ENCODE measurements around the gene MARCHF3.
"Not testable (repeated sequence)": the region's sequence is repeated elsewhere in the genome, so short reads cannot be mapped to it uniquely, and the experiment has no call there.

DNA sequence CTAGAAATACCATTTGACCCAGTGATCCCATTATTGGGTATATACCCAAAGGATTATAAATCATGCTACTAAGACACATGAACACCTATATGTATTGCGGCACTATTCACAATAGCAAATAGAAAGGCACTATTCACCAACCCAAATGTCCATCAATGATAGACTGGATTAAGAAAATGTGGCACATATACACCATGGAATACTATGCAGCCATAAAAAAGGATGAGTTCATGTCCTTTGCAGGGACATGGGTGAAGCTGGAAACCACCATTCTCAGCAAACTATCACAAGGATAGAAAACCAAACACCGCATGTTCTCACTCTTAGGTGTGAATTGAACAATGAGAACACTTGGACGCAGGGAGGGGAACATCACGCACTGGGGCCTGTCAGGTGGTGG lies 13.6 kb downstream of the MARCHF3 start:
- TF ChIP-seq, protein P1, sequence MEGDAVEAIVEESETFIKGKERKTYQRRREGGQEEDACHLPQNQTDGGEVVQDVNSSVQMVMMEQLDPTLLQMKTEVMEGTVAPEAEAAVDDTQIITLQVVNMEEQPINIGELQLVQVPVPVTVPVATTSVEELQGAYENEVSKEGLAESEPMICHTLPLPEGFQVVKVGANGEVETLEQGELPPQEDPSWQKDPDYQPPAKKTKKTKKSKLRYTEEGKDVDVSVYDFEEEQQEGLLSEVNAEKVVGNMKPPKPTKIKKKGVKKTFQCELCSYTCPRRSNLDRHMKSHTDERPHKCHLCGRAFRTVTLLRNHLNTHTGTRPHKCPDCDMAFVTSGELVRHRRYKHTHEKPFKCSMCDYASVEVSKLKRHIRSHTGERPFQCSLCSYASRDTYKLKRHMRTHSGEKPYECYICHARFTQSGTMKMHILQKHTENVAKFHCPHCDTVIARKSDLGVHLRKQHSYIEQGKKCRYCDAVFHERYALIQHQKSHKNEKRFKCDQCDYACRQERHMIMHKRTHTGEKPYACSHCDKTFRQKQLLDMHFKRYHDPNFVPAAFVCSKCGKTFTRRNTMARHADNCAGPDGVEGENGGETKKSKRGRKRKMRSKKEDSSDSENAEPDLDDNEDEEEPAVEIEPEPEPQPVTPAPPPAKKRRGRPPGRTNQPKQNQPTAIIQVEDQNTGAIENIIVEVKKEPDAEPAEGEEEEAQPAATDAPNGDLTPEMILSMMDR (IDR thresholded peaks at IDR 0.05): not testable (repeated sequence)
- not testable (repeated sequence) for TF ChIP-seq POLR2AphosphoS5 (IDR thresholded peaks at IDR 0.05)

Measured in gastroesophageal sphincter (tissue), 3 donors.